Osteoblast (primary cell): ENCODE measurements around the gene GYS2. TPM values are rescaled to one million over a fixed set of nuclear protein-coding genes. Genes with fewer than 3 reads are reported as not detected.

Experiments
- DNase-seq: peaks from one replicate; pipeline ENCODE4 v3.0.0; 2011; ENCODE audit warnings: low spot score, mixed read lengths; ENCODE audit not compliant: insufficient read length; ENCODE audit errors: missing footprints
- H2AFZ ChIP-seq: 2 replicates; pipeline ENCODE4 v1.6.0; 2011; ENCODE audit warnings: mild to moderate bottlenecking, low read length
- H3K27ac ChIP-seq: 2 replicates; pipeline ENCODE4 v1.5.1; 2011; ENCODE audit warnings: mild to moderate bottlenecking, low read depth, low read length, moderate library complexity
- H3K27me3 ChIP-seq: 2 replicates; pipeline ENCODE4 v1.6.0; 2012; ENCODE audit warnings: mild to moderate bottlenecking, control low read depth, inconsistent platforms, low read length, moderate library complexity; ENCODE audit not compliant: insufficient read depth
- H3K36me3 ChIP-seq: 2 replicates; pipeline ENCODE4 v1.5.1; 2011; ENCODE audit warnings: mild to moderate bottlenecking, low read length, control low read depth, moderate library complexity; ENCODE audit not compliant: insufficient read depth
- H3K4me1 ChIP-seq: 2 replicates; pipeline ENCODE4 v1.5.1; 2011; ENCODE audit warnings: mild to moderate bottlenecking, low read length, control low read depth, moderate library complexity; ENCODE audit not compliant: insufficient read depth
- H3K4me2 ChIP-seq: 2 replicates; pipeline ENCODE4 v1.6.0; 2011; ENCODE audit warnings: mild to moderate bottlenecking, low read length; ENCODE audit not compliant: insufficient read depth
- H3K4me3 ChIP-seq: fragments of 200-600 bp; sonication (generic); 3 replicates; pipeline ENCODE4 v1.5.1; 2012; ENCODE audit warnings: mild to moderate bottlenecking, low read length, inconsistent platforms; ENCODE audit not compliant: insufficient read depth
- H3K79me2 ChIP-seq: 2 replicates; pipeline ENCODE4 v1.6.0; 2012; ENCODE audit warnings: mild to moderate bottlenecking, low read length, control low read depth, inconsistent platforms; ENCODE audit not compliant: insufficient read depth
- H3K9me3 ChIP-seq: 2 replicates; pipeline ENCODE4 v1.5.1; 2011; ENCODE audit warnings: low read depth, low read length, control low read depth
- H4K20me1 ChIP-seq: 2 replicates; pipeline ENCODE4 v1.6.0; 2012; ENCODE audit warnings: mild to moderate bottlenecking, low read length, control low read depth; ENCODE audit not compliant: insufficient read depth
- total RNA-seq: library from RNA; depleted of rRNA; stranded (reverse); fragments of >200 nt; gene quantifications from 2 replicates; pipeline ENCODE4 v1.2.3, GENCODE V29; 2012
- TF ChIP-seq, protein P1 (sequence below): IDR thresholded peaks from 2 replicates; pipeline ENCODE4 v1.5.1; 2011; ENCODE audit warnings: mild to moderate bottlenecking, low read depth, low read length, moderate library complexity; ENCODE audit errors: extremely low read depth

The GYS2 gene
- total RNA-seq, 1 donor, result not detected

DNA sequence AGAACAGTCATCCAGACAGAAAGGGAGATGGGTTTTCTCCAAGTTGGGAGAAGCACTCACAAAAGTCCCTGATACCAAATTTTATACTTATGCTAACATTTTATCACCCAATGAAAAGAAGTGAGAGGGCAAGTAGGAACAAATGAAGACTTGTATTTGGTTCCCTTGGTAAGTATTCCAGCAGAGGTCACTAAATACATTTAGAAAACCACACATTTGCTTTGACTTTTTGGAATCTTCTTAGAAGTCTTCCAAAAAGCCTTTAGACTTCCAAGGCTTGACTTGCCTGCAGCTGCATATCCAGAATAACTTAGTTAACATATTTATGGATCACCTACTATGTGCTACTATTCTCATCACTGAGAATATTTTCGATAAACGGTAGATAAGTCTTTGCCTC, 3.1 kb upstream of the GYS2 start:
- Histone ChIP-seq H3K4me1 (no peaks in the 10 kb centered on the region), H3K27ac (no peak overlapping the region), H3K4me3 (no peak overlapping the region), H3K9me3 (no peaks in the 10 kb centered on the region), H3K79me2 (no peaks in the 10 kb centered on the region), H4K20me1 (no peaks in the 10 kb centered on the region), H3K27me3 (peaks cover 6% of the 10 kb centered on the region), H3K36me3 (no peaks in the 10 kb centered on the region), H3K4me2 (no peak overlapping the region), H2AFZ (no peak overlapping the region)
- DNase-seq, result no peak
- TF ChIP-seq, protein P1, sequence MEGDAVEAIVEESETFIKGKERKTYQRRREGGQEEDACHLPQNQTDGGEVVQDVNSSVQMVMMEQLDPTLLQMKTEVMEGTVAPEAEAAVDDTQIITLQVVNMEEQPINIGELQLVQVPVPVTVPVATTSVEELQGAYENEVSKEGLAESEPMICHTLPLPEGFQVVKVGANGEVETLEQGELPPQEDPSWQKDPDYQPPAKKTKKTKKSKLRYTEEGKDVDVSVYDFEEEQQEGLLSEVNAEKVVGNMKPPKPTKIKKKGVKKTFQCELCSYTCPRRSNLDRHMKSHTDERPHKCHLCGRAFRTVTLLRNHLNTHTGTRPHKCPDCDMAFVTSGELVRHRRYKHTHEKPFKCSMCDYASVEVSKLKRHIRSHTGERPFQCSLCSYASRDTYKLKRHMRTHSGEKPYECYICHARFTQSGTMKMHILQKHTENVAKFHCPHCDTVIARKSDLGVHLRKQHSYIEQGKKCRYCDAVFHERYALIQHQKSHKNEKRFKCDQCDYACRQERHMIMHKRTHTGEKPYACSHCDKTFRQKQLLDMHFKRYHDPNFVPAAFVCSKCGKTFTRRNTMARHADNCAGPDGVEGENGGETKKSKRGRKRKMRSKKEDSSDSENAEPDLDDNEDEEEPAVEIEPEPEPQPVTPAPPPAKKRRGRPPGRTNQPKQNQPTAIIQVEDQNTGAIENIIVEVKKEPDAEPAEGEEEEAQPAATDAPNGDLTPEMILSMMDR, result peak; percentile 34

DNA sequence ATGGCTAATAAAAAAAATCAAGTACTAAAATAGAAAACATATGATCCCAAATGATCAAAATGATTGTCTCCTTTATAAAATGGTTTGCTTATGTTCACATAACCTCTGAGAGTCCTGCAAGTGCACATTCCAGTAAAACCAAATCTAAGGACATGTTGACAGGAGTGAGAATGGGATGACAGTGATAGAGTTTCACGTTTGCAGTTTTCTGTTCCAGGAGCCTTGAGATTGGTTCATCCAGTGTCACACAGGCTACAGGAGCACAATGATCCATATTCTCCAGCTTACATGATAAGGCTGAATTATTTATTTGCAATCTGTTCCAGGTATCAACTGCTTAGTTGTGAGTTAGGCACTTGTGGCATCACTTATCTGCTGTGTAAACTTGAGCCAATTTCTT, 1.5 kb upstream of the GYS2 start:
- no peak overlapping the region for H3K4me3 ChIP-seq
- H3K79me2 ChIP-seq, result no peaks in the 10 kb centered on the region
- peaks cover 6% of the 10 kb centered on the region for H3K27me3 ChIP-seq
- no peak for DNase-seq
- no peaks in the 10 kb centered on the region for H3K4me1 ChIP-seq
- TF ChIP-seq, protein P1, result no peak
- H3K36me3 ChIP-seq, result no peaks in the 10 kb centered on the region
- H4K20me1 ChIP-seq, result no peaks in the 10 kb centered on the region
- H2AFZ ChIP-seq, result no peak overlapping the region
- no peak overlapping the region for H3K27ac ChIP-seq
- no peaks in the 10 kb centered on the region for H3K9me3 ChIP-seq
- no peak overlapping the region for H3K4me2 ChIP-seq

DNA sequence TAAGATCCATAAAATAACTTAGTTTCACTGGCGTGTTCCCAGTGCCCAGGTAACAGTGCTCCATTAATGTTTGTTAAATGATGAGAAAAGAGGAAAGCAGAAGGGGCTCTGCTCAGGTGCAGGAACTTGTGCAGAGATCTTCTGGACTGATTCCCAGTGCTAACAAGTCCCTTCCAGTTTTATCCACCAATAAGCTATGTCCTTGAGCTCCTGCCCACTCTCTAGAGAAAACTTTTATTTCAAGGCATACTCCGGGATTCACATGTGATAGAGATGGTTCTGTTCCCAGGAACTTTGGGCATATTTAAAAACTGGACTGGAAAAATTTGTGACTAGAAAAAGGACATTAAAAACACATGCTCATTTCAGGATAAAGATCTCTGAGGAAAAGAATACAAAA, 1.9 kb downstream of the GYS2 start:
- DNase-seq, result no peak
- TF ChIP-seq, protein P1, result no peak
- Histone ChIP-seq H3K27ac (no peak overlapping the region), H3K27me3 (peaks cover 6% of the 10 kb centered on the region), H3K4me2 (no peak overlapping the region), H2AFZ (no peak overlapping the region), H3K4me3 (no peak overlapping the region), H3K4me1 (no peaks in the 10 kb centered on the region), H3K36me3 (no peaks in the 10 kb centered on the region), H3K9me3 (no peaks in the 10 kb centered on the region), H3K79me2 (no peaks in the 10 kb centered on the region), H4K20me1 (no peaks in the 10 kb centered on the region)

DNA sequence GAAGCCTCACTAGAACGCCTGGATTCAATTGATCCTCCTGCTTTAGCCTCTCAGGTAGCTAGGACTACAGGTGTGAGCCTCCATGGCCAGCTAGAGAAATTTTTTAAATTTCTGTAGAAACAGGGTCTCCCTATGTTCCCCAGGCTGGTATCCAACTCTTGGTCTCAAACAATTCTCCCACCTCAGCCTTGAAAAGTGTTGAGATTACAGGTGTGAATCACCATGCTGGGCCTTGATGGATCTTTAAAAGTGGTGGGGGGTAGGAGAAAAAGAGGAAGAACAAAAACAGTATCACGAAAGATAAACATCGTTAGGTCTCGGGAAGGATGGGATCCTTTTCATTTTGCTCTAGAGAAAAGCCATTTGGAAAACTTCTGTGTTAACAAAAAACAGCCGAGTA, 4.5 kb downstream of the GYS2 start:
- no peaks in the 10 kb centered on the region for H3K9me3 ChIP-seq
- no peak overlapping the region for H3K4me3 ChIP-seq
- no peak overlapping the region for H3K4me2 ChIP-seq
- no peaks in the 10 kb centered on the region for H3K79me2 ChIP-seq
- no peak overlapping the region for H2AFZ ChIP-seq
- no peaks in the 10 kb centered on the region for H3K36me3 ChIP-seq
- no peak for DNase-seq
- no peak overlapping the region for H3K27ac ChIP-seq
- peaks cover 6% of the 10 kb centered on the region for H3K27me3 ChIP-seq
- no peaks in the 10 kb centered on the region for H3K4me1 ChIP-seq
- H4K20me1 ChIP-seq, result no peaks in the 10 kb centered on the region
- TF ChIP-seq, protein P1, result no peak
